Subcutaneous abdominal adipose tissue (tissue), 5 donors: ENCODE measurements around the gene SUV39H1.
"Not testable (repeated sequence)": the region's sequence is repeated elsewhere in the genome, so short reads cannot be mapped to it uniquely, and the experiment has no call there.

Source experiments
- H3K27ac ChIP-seq: one replicate; pipeline ENCODE4 v1.7.0; 2013; ENCODE audit warnings: low read depth, mild to moderate bottlenecking, inconsistent platforms, low read length, moderate library complexity
- H3K27me3 ChIP-seq, 5 donors: one replicate each; pipeline ENCODE4 v1.7.0; 2013; ENCODE audit warnings: low read length in 5 of 5, inconsistent platforms in 1 of 5; ENCODE audit not compliant: control insufficient read depth in 5 of 5, insufficient read depth in 4 of 5
- H3K36me3 ChIP-seq, 5 donors: one replicate each; pipeline ENCODE4 v1.7.0; 2013; ENCODE audit warnings: low read length in 5 of 5; ENCODE audit not compliant: control insufficient read depth in 5 of 5, insufficient read depth in 5 of 5
- H3K4me1 ChIP-seq, 5 donors: one replicate each; pipeline ENCODE4 v1.7.0; 2013; ENCODE audit warnings: low read length in 5 of 5, mild to moderate bottlenecking in 3 of 5, moderate library complexity in 1 of 5; ENCODE audit not compliant: control insufficient read depth in 5 of 5, insufficient read depth in 5 of 5
- H3K4me3 ChIP-seq, 5 donors: one replicate each; pipeline ENCODE4 v1.7.0; 2013; ENCODE audit warnings: low read length in 5 of 5, low read depth in 1 of 5
- H3K9ac ChIP-seq, 5 donors: one replicate each; pipeline ENCODE4 v1.7.0; 2013; ENCODE audit warnings: low read length in 5 of 5, mild to moderate bottlenecking in 4 of 5, moderate library complexity in 3 of 5
- H3K9me3 ChIP-seq, 5 donors: one replicate each; pipeline ENCODE4 v1.7.0; 2013; ENCODE audit warnings: low read length in 5 of 5; ENCODE audit not compliant: control insufficient read depth in 5 of 5
- donor health status: healthy.
- donor health status: healthy.
- donor health status: healthy.
- donor health status: healthy.
- donor health status: healthy.

The SUV39H1 gene

DNA sequence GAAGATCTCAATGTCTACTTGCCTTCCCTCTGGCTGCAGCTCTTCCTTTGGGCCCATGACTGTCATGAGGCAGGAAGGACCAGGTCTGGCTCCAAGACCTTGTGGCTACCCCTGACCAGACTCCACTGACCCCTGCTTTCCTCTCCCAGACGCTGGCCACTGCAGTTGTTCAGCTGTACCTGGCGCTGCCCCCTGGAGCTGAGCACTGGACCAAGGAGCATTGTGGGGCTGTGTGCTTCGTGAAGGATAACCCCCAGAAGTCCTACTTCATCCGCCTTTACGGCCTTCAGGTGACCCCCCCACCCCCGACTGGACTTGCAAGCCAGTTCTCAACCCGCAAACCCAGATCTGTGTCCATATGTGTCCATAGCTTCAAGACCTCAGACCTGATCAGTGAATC lies 12.4 kb upstream of the SUV39H1 start:
- Histone ChIP-seq H3K27ac (no peak overlapping the region), H3K4me3 (peak overlapping the region in 4 of 5 donors; percentile 24 to 58 (median 49))

GRCh38 chrX:48685416-48685815 lies 11.1 kb upstream of the SUV39H1 start:
- peaks cover 0 to 18% (median 0%) of the 10 kb centered on the region in 5 donors for H3K4me1 ChIP-seq
- H3K27me3 ChIP-seq = peaks cover 3 to 50% (median 36%) of the 10 kb centered on the region in 5 donors
- peak overlapping the region in 1 of 5 donors; percentile 5 for H3K9ac ChIP-seq
- no peaks in the 10 kb centered on the region for H3K9me3 ChIP-seq
- H3K27ac ChIP-seq = no peak overlapping the region
- H3K4me3 ChIP-seq = no peak overlapping the region
- no peaks in the 10 kb centered on the region for H3K36me3 ChIP-seq

More for the DNA sequence above, 12.4 kb upstream of the SUV39H1 start:
- no peak overlapping the region for H3K9ac ChIP-seq
- peaks cover 3 to 55% (median 34%) of the 10 kb centered on the region in 5 donors for H3K27me3 ChIP-seq
- peaks cover 0 to 18% (median 0%) of the 10 kb centered on the region in 5 donors for H3K4me1 ChIP-seq
- no peaks in the 10 kb centered on the region for H3K9me3 ChIP-seq
- no peaks in the 10 kb centered on the region for H3K36me3 ChIP-seq

DNA sequence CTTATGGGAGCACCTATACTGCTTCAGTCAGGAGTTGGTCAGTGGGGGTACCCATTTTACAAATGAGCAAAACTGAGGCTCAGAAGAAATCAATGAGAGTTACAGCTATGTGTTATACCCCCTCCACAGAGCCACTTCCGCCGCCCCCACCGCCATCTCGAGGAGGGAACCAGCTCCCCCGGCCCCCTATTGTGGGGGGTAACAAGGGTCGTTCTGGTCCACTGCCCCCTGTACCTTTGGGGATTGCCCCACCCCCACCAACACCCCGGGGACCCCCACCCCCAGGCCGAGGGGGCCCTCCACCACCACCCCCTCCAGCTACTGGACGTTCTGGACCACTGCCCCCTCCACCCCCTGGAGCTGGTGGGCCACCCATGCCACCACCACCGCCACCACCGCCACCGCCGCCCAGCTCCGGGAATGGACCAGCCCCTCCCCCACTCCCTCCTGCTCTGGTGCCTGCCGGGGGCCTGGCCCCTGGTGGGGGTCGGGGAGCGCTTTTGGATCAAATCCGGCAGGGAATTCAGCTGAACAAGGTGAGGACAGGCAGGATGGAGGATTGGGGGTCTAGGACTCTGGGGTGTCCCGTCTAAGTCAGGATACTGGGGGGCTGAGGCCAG lies 7.9 kb upstream of the SUV39H1 start:
- H3K9ac ChIP-seq = no peak overlapping the region

GRCh38 chrX:48689208-48689920 lies 7.2 kb upstream of the SUV39H1 start:
- Histone ChIP-seq H3K4me3 (no peak overlapping the region), H3K4me1 (peaks cover 0 to 12% (median 0%) of the 10 kb centered on the region in 5 donors), H3K9me3 (no peaks in the 10 kb centered on the region), H3K9ac (no peak overlapping the region), H3K27me3 (peaks cover 0 to 42% (median 25%) of the 10 kb centered on the region in 5 donors), H3K36me3 (no peaks in the 10 kb centered on the region), H3K27ac (no peak overlapping the region)

More for the DNA sequence above, 7.9 kb upstream of the SUV39H1 start:
- H3K4me3 ChIP-seq = no peak overlapping the region
- H3K27ac ChIP-seq = no peak overlapping the region
- H3K4me1 ChIP-seq = peaks cover 0 to 13% (median 0%) of the 10 kb centered on the region in 5 donors
- peaks cover under 1 to 47% (median 32%) of the 10 kb centered on the region in 5 donors for H3K27me3 ChIP-seq
- no peaks in the 10 kb centered on the region for H3K36me3 ChIP-seq
- no peaks in the 10 kb centered on the region for H3K9me3 ChIP-seq

GRCh38 chrX:48691746-48692145 lies 4.8 kb upstream of the SUV39H1 start:
- H3K9me3 ChIP-seq, H3K36me3 ChIP-seq, H3K9ac ChIP-seq, H3K4me3 ChIP-seq, H3K27ac ChIP-seq: not testable (repeated sequence)
- H3K27me3 ChIP-seq = peaks cover 0 to 24% (median 18%) of the 10 kb centered on the region in 5 donors
- H3K4me1 ChIP-seq = peaks cover 3 to 13% (median 11%) of the 10 kb centered on the region in 5 donors

GRCh38 chrX:48694776-48695533 lies 1.6 kb upstream of the SUV39H1 start:
- H3K4me3 ChIP-seq = peak overlapping the region in 2 of 5 donors; percentile 57 to 66
- no peaks in the 10 kb centered on the region for H3K9me3 ChIP-seq
- no peak overlapping the region for H3K27ac ChIP-seq
- H3K36me3 ChIP-seq = peaks cover 0 to 10% (median 6%) of the 10 kb centered on the region in 5 donors
- peaks cover 3 to 20% (median 16%) of the 10 kb centered on the region in 5 donors for H3K4me1 ChIP-seq
- peaks cover 0 to 14% (median 8%) of the 10 kb centered on the region in 5 donors for H3K27me3 ChIP-seq
- H3K9ac ChIP-seq = peak overlapping the region in 2 of 5 donors; percentile 71 to 79

- peaks cover 0 to 15% (median 11%) of the 10 kb centered on the region in 5 donors for H3K36me3 ChIP-seq
- H3K27me3 ChIP-seq = peaks cover 0 to 14% (median 8%) of the 10 kb centered on the region in 5 donors
- no peak overlapping the region for H3K27ac ChIP-seq
- H3K9me3 ChIP-seq = no peaks in the 10 kb centered on the region
- peak overlapping the region; percentile 53 to 84 (median 73) for H3K9ac ChIP-seq
- peak overlapping the region; percentile 57 to 78 (median 66) for H3K4me3 ChIP-seq
- H3K4me1 ChIP-seq = peaks cover 3 to 20% (median 16%) of the 10 kb centered on the region in 5 donors
These were observed 1.0 kb upstream of the SUV39H1 start for GRCh38 chrX:48695534-48695896.

DNA sequence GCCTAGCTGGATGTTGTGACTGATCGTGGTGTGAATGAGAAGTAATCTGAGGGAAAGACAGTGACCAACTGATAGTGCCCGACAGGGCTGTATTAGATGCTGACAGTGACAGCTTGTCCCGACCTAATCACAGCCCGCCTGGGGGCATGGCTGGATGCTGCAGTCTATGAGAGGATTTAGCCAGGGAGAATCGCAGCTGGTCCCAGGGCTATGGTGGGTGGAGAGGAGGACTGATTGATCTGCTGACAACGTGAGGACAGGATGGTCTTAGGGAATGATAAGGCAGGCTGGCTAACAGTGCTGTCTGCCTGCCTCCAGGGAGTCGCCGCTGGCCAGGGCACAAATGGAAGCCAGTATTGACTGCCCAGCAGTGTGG lies 621 bp upstream of the SUV39H1 start:
- peaks cover 0 to 19% (median 15%) of the 10 kb centered on the region in 5 donors for H3K36me3 ChIP-seq
- H3K27ac ChIP-seq = peak overlapping the region; percentile 62
- peak overlapping the region; percentile 53 to 84 (median 73) for H3K9ac ChIP-seq
- H3K4me1 ChIP-seq = peaks cover 3 to 20% (median 16%) of the 10 kb centered on the region in 5 donors
- peaks cover 0 to 14% (median 8%) of the 10 kb centered on the region in 5 donors for H3K27me3 ChIP-seq
- H3K9me3 ChIP-seq = no peaks in the 10 kb centered on the region
- peak overlapping the region; percentile 57 to 78 (median 66) for H3K4me3 ChIP-seq

DNA sequence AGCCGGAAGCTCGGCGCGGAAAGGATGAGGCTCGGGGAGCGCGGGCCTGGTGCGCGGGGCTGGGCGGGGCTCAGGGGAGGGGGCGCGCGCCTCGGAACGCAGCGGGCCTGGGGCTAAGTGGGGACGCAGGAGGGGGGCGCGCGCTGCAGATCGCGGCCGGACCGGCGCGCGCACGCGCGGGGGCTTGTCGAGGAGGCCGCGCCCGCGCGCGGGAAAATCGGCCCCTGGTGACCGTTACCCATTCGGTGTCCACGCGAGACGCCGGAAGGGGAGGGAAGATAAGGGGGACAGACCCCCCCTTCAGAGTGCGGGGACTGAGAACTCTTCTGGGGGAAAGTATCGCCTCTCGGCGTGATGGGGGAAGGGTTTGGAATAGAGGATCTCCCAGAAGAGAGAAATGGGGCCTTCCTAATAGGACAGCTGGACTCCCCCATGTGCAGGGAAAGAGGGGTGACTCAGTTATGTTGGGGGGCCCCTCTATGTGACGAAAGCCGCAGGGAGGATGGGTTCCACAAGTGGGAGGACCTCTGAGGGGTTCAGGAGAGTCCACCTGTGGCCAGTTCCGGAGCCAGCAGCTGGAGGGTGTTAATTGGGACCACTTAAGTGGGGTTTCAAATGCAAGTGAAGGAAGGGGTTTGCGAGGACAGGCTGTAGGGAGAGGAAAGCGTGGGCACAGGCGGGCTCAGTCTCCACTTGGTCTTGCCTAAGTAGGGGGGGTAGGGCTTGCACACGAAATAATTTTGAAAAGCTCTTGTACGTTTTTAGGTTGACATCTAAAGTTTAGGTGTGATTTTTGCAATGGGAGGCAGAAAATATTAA lies 584 bp downstream of the SUV39H1 start:
- H3K9ac ChIP-seq = peak overlapping the region in 4 of 5 donors; percentile 44 to 65 (median 52)
- peaks cover 0 to 31% (median 27%) of the 10 kb centered on the region in 5 donors for H3K36me3 ChIP-seq
- peak overlapping the region; percentile 59 to 78 (median 66) for H3K4me3 ChIP-seq
- no peak overlapping the region for H3K27ac ChIP-seq
- peaks cover 0 to 14% (median 8%) of the 10 kb centered on the region in 5 donors for H3K27me3 ChIP-seq
- H3K9me3 ChIP-seq = no peaks in the 10 kb centered on the region
- peaks cover 3 to 20% (median 16%) of the 10 kb centered on the region in 5 donors for H3K4me1 ChIP-seq
